Measurements from ENCODE around the gene GSK3B. TPM values are rescaled to one million over a fixed set of nuclear protein-coding genes. Genes with fewer than 3 reads are reported as not detected.

The GSK3B gene
- total and polyA plus RNA-seq, 2 donors (not counting 1 experiment from before 2014, with no cell fraction given) = 12.3 to 33.3 TPM

GRCh38 chr3:119779731-119780383 lies 314.4 kb downstream of the GSK3B start:
- H3K9me3 ChIP-seq (ENCODE audit: control extremely low read depth in 1 of 3, control insufficient read depth in 2 of 3, insufficient read depth in 1 of 3, low read length in 2 of 3) = peaks cover 0 to 4% (median 3%) of the 10 kb centered on the region in 3 donors
- H3K27me3 Mint-ChIP-seq = no peaks in the 10 kb centered on the region
- H3K36me3 ChIP-seq (replicated peaks in 1 of 2; ENCODE audit: control extremely low read depth in 1 of 2, control insufficient read depth in 1 of 2, extremely low read depth in 1 of 2, insufficient read depth in 2 of 2, low read length in 1 of 2) = no peaks in the 10 kb centered on the region
- H3K27ac Mint-ChIP-seq = no peak overlapping the region
- no peaks in the 10 kb centered on the region for H4K20me1 ChIP-seq (ENCODE audit: control insufficient read depth, insufficient read depth, low read length, poor library complexity, severe bottlenecking)
- intact Hi-C loops (cut with micrococcal nuclease) = no loop called here
- no peaks in the 10 kb centered on the region for H3K79me2 ChIP-seq (ENCODE audit: control insufficient read depth, insufficient read depth, low read length)
- H2AFZ ChIP-seq (ENCODE audit: insufficient read depth, low read depth, low read length, poor library complexity, severe bottlenecking) = no peak overlapping the region
- WGBS (ENCODE audit: insufficient coverage) = 100% methylated on average over 1 of the region's 2 CpGs
- H3K4me3 Mint-ChIP-seq = no peak overlapping the region
- ChIA-PET CTCF (no interaction called here), POLR2A (no interaction called here)
- ATAC-seq (ENCODE audit: low read depth) = no peak
- H3K27ac ChIP-seq (ENCODE audit: low read length in 2 of 2) = no peak overlapping the region
- no peak overlapping the region for H3K4me2 ChIP-seq (replicated peaks; ENCODE audit: low read depth, low read length, poor library complexity, severe bottlenecking)
- no peak overlapping the region for H3K4me3 ChIP-seq (ENCODE audit: control extremely low read depth in 1 of 5, extremely low read depth in 1 of 5, insufficient read depth in 1 of 5, low read depth in 2 of 5, low read length in 4 of 5)
- no peaks in the 10 kb centered on the region for H3K9me3 Mint-ChIP-seq (ENCODE audit: insufficient read depth)
- DNase-seq = no peak
- no peak overlapping the region for H3K9ac ChIP-seq (ENCODE audit: low read length)
- TF ChIP-seq EZH2 (IDR thresholded peaks at IDR 0.05; ENCODE audit: borderline replicate concordance, insufficient read depth, low read depth, low read length, poor library complexity, severe bottlenecking) = no peak
- no peak for TF ChIP-seq CTCF (IDR thresholded peaks at IDR 0.05)
- no peaks in the 10 kb centered on the region for H3K4me1 Mint-ChIP-seq
- no peaks in the 10 kb centered on the region for H3K4me1 ChIP-seq (ENCODE audit: control insufficient read depth in 2 of 2, insufficient read depth in 2 of 2, low read length in 2 of 2)
- H3K27me3 ChIP-seq (replicated peaks in 1 of 4; ENCODE audit: control extremely low read depth in 1 of 4, control insufficient read depth in 3 of 4, insufficient read depth in 4 of 4, low read length in 3 of 4) = no peaks in the 10 kb centered on the region

DNA sequence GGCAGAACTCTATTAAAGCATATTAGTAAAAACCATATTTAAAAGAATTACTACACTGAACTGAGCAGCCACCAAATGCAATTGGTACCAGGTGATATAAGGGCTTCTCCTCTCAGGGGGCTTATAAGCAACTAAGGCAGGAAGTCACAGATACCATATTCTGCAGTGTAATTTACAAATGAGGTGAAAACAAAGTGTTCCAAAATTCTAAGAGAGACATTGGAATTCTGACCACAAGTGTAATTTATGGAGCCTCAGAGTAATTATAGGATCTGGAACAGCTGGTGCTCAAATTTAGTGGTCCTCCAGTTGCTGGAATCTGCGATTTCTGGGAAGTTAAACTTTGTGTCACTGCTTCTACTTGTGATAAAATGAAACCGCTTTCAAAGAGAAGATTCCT lies 315.4 kb downstream of the GSK3B start:
- TF ChIP-seq CTCF (IDR thresholded peaks at IDR 0.05) = no peak
- no peak for TF ChIP-seq EZH2 (IDR thresholded peaks at IDR 0.05; ENCODE audit: borderline replicate concordance, insufficient read depth, low read depth, low read length, poor library complexity, severe bottlenecking)
- CTCF ChIA-PET = no interaction called here

More for the DNA sequence above, 315.4 kb downstream of the GSK3B start:
- DNase-seq (no peak), ATAC-seq (ENCODE audit: low read depth) (no peak)
- no peaks in the 10 kb centered on the region for H3K36me3 ChIP-seq (replicated peaks in 1 of 2; ENCODE audit: control extremely low read depth in 1 of 2, control insufficient read depth in 1 of 2, extremely low read depth in 1 of 2, insufficient read depth in 2 of 2, low read length in 1 of 2)
- no peaks in the 10 kb centered on the region for H3K4me1 ChIP-seq (ENCODE audit: control insufficient read depth in 2 of 2, insufficient read depth in 2 of 2, low read length in 2 of 2)
- no peak overlapping the region for H3K9ac ChIP-seq (ENCODE audit: low read length)
- H3K79me2 ChIP-seq (ENCODE audit: control insufficient read depth, insufficient read depth, low read length) = no peaks in the 10 kb centered on the region
- intact Hi-C loops (cut with micrococcal nuclease) = no loop called here
- H3K9me3 Mint-ChIP-seq (ENCODE audit: insufficient read depth) = no peaks in the 10 kb centered on the region
- no peak overlapping the region for H3K4me3 Mint-ChIP-seq
- H3K27me3 Mint-ChIP-seq = no peaks in the 10 kb centered on the region
- no peak overlapping the region for H3K27ac ChIP-seq (ENCODE audit: low read length in 2 of 2)
- WGBS (ENCODE audit: insufficient coverage) = no CpG with 5 or more reads among the region's 2 CpGs
- H3K4me3 ChIP-seq (ENCODE audit: control extremely low read depth in 1 of 5, extremely low read depth in 1 of 5, insufficient read depth in 1 of 5, low read depth in 2 of 5, low read length in 4 of 5) = no peak overlapping the region
- H4K20me1 ChIP-seq (ENCODE audit: control insufficient read depth, insufficient read depth, low read length, poor library complexity, severe bottlenecking) = no peaks in the 10 kb centered on the region
- H2AFZ ChIP-seq (ENCODE audit: insufficient read depth, low read depth, low read length, poor library complexity, severe bottlenecking) = no peak overlapping the region
- H3K27me3 ChIP-seq (replicated peaks in 1 of 4; ENCODE audit: control extremely low read depth in 1 of 4, control insufficient read depth in 3 of 4, insufficient read depth in 4 of 4, low read length in 3 of 4) = no peaks in the 10 kb centered on the region
- H3K9me3 ChIP-seq (ENCODE audit: control extremely low read depth in 1 of 3, control insufficient read depth in 2 of 3, insufficient read depth in 1 of 3, low read length in 2 of 3) = peaks cover 0 to 4% (median 3%) of the 10 kb centered on the region in 3 donors
- no peak overlapping the region for H3K4me2 ChIP-seq (replicated peaks; ENCODE audit: low read depth, low read length, poor library complexity, severe bottlenecking)
- H3K27ac Mint-ChIP-seq = no peak overlapping the region
- POLR2A ChIA-PET = no interaction called here
- H3K4me1 Mint-ChIP-seq = no peaks in the 10 kb centered on the region

Measured in B cell (primary cell).